HG03342 (cell line): ENCODE measurements around the gene ABTB2.

Experiments
- ATAC-seq: cut with Tn5 transposase; IDR thresholded peaks from one replicate; pipeline ENCODE4 v1.9.1; 2021; ENCODE audit warnings: mild to moderate bottlenecking, moderate library complexity; ENCODE audit not compliant: unreplicated experiment

ABTB2 gene

DNA sequence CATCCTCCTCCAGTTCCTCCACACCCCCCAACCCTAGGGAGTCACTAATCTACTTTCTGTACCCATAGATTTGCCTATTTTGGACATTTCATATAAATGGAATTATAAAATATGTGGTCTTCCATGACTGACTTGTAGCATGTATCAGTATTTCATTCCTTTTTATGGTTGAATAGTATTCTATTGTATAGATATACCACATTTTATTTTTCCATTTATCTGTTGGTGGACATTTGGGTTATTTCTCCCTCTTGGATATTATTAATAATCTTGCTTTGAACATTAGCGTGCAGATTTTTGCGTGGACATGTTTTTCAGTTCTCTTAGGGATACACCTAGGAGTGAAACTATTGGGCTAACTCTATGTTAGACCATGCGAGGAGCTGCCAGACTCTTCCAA is 229.0 kb downstream of the ABTB2 start:
- no peak for ATAC-seq

DNA sequence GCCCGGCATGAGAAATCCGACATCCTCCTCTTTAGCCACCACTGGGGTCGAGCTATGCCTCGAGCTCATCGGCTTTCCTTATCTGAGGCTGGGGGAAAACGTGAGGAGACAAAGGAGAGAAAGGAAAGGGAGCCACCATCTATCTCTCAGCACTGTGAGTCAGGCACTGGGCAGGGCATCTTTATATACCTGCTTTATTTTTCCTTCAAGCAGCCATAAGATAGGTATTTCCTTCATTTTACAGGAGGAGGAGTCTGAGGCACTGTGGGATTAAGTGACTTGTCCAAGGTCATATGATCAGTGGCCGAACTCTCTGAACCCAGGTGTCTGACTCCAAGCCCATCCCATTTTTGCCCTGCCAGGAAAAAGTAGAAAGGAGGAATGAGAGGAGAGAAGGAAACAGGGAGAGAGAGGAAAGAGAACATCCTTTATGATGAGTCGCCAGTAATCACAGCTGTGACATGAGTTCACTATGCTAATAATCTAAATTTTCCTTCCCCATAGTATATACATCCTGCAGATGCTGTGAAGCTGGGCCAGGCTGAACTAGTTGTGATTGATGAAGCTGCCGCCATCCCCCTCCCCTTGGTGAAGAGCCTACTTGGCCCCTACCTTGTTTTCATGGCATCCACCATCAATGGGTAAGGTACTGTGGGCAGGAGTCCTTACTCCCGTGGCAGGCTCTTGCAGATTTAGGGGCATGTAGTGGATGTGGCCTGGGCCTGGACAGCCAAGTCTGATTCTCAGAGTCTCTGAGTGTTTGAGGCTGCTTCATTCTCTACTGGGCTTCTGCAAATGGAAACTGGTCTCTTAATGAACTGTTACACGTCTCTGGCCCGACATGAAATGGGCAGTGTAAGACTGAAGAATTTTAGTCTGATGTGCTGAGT is 230.6 kb downstream of the ABTB2 start:
- ATAC-seq: no peak

GRCh38 chr11:34124885-34125668 is 232.7 kb downstream of the ABTB2 start:
- ATAC-seq: no peak

GRCh38 chr11:34120651-34121050 is 237.2 kb downstream of the ABTB2 start:
- ATAC-seq: no peak

DNA sequence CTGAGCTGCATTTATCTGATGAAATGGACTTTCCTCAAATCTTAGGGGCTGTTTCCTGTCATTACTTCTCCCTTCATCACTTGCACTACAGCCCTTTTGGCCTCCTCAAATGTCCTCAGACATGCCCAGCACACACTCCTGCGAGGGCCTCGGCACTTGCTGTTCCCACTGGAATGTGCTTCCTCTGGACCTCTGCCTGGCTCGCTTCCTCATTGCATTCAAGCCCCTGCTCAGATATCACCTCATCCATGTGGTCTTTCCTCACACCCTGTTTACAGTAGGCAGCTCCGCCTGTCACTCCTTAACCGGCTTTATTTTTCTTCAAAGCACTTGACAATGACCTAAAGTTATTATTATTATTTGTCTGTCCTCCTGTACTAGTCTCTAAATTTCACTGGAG is 243.3 kb downstream of the ABTB2 start:
- no peak for ATAC-seq

DNA sequence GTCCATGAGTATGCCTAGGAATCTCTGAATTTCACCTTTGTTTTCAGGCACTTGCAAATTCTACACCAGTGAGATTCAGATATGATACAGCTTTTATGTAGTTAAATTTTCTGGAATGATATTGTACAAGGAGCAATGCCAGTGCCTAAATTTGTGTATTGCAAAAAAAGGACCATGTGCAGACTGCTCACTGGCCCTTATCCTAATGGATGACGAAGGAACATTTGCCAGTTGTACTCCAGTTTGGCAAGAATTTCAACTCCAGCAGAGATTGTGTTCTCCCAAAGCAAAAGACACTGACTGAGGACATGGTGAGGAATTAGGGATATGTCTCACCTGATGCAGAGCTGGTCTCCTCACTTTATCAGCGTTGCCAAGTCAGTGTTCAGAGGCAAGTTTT is 243.8 kb downstream of the ABTB2 start:
- no peak for ATAC-seq

DNA sequence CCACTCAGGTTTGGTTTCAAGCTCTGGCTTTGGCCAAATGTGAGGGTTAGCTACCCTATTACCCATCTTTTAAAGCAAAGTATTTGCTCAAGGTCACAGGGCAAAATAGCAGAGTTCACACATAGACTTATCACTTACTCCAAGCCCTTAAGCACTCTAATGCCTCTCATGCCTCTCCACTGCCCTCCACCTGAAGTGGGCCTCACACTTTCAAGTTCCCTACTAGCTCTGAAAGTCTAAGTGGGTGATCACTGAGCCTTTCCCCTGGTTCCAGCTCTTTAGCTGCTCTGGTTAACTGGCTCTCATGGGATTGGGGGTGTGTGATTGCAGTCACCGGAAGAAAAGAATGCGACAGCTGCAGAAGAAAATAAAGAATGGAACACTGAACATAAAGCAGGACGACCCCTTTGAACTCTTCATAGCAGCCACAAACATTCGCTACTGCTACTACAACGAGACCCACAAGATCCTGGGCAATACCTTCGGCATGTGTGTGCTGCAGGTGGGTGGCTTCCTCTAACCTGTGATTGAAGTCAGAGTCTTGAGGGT is 246.0 kb downstream of the ABTB2 start:
- ATAC-seq: no peak

DNA sequence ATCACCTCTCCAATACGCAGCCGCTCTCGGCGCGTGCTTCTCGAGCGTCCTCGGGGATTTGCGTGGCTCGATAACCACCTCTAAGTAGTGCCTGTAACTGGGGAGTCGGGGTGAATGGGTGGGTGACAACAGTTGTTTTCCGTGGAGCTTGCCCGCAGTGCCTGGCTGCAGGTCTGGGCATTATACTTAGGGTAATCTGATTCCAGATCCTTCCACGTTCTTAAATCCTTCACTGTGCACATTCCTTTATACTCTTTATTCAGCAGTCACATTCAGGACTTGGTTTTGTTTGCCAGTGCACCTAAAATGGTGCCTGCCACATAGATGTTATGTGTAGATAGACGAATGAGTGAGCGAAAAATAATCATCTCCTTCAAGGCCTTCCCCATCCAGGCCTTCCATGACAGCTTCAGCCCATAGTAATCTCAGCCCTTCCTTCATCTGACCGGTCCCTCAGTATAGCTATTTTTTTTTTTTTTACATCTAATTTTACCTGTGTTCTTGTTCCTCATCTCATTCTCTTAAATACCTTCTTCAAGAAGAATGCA is 251.8 kb downstream of the ABTB2 start:
- ATAC-seq: no peak

DNA sequence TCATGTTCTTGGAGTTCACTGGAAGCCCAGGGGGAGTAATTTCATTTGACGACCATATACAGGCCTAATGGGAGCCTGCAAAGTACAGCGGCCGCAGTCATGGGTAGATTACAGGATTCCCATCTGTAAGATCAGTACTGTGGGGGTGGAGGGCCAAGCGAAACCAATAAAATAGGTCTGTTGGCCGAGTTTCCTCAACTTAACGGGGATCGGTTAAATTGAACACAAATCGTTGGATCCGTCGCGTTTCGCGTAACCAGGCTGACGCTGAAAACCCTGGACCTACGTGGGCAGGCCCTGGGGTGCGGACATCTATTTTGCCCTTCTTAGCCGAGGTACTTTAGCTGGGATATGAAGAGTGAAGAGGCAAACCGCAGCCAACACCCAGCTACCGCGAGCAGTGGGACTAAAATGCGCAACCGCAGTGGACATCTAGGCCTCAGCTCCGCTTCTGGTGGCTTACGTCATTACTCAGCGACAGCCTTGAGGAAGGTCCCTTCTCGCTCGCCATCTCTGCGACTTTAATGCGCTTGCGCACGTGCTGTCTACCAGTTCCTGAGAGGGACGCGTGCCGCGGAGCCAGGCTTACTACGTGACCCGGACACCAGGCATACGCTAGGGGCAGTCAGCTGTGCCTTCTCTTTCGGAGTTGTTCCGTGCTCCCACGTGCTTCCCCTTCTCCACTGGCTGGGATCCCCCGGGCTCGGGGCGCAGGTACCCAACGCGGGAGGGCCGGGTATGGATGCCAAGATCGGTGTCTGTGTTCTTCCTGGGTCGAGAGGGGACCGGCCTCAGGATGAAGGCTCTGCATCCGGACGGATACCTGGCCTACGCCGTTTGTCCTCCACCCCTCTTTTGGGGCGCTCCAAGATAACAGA is 252.5 kb downstream of the ABTB2 start, which contains the start of gene NAT10:
TSS of gene NAT10 (plus strand) at position 551 of the 878 bp plus-strand sequence. CDS start 2,597 bp downstream, outside the sequence.
- peak; percentile 85 for ATAC-seq

- ATAC-seq: no peak
Measured at GRCh38 chr11:34104680-34105078, 253.1 kb downstream of the ABTB2 start.
